ENCODE data around the gene PICALM.

PICALM gene

GRCh38 chr11:85950317-85951048 lies 118.4 kb downstream of the PICALM start:
- no peak overlapping the region for H3K4me3 ChIP-seq (ENCODE audit: low read depth, low read length)
- no peak for TF ChIP-seq MYC (IDR thresholded peaks at IDR 0.05; ENCODE audit: low read depth, low read length)
- no peak for TF ChIP-seq CTCF (IDR thresholded peaks at IDR 0.05; ENCODE audit: low read depth, low read length)
- no peak for TF ChIP-seq MAX (IDR thresholded peaks at IDR 0.05; ENCODE audit: low read depth, low read length)
- no peak for TF ChIP-seq POLR2A (IDR thresholded peaks at IDR 0.05; ENCODE audit: extremely low read depth, insufficient read length)
- DNase-seq (ENCODE audit: low read depth), result no peak

- no peak overlapping the region for H3K4me3 ChIP-seq (ENCODE audit: low read depth, low read length)
- DNase-seq (ENCODE audit: low read depth), result no peak
- TF ChIP-seq MAX (IDR thresholded peaks at IDR 0.05; ENCODE audit: low read depth, low read length), result no peak
- no peak for TF ChIP-seq CTCF (IDR thresholded peaks at IDR 0.05; ENCODE audit: low read depth, low read length)
- TF ChIP-seq POLR2A (IDR thresholded peaks at IDR 0.05; ENCODE audit: extremely low read depth, insufficient read length), result no peak
- TF ChIP-seq MYC (IDR thresholded peaks at IDR 0.05; ENCODE audit: low read depth, low read length), result no peak
Measured at GRCh38 chr11:85949798-85950197, 119.1 kb downstream of the PICALM start.

GRCh38 chr11:85948884-85949283 lies 120.0 kb downstream of the PICALM start:
- TF ChIP-seq MYC (IDR thresholded peaks at IDR 0.05; ENCODE audit: low read depth, low read length), result no peak
- no peak for TF ChIP-seq POLR2A (IDR thresholded peaks at IDR 0.05; ENCODE audit: extremely low read depth, insufficient read length)
- no peak for TF ChIP-seq CTCF (IDR thresholded peaks at IDR 0.05; ENCODE audit: low read depth, low read length)
- TF ChIP-seq MAX (IDR thresholded peaks at IDR 0.05; ENCODE audit: low read depth, low read length), result no peak
- no peak for DNase-seq (ENCODE audit: low read depth)
- H3K4me3 ChIP-seq (ENCODE audit: low read depth, low read length), result no peak overlapping the region

- peak; percentile 68 for DNase-seq (ENCODE audit: low read depth)
- TF ChIP-seq MYC (IDR thresholded peaks at IDR 0.05; ENCODE audit: low read depth, low read length) (no peak), POLR2A (IDR thresholded peaks at IDR 0.05; ENCODE audit: extremely low read depth, insufficient read length) (no peak), MAX (IDR thresholded peaks at IDR 0.05; ENCODE audit: low read depth, low read length) (peak; percentile 68), CTCF (IDR thresholded peaks at IDR 0.05; ENCODE audit: low read depth, low read length) (no peak)
- H3K4me3 ChIP-seq (ENCODE audit: low read depth, low read length), result no peak overlapping the region
Measured at GRCh38 chr11:85947431-85948272, 121.2 kb downstream of the PICALM start.

GRCh38 chr11:85946221-85946620 lies 122.7 kb downstream of the PICALM start:
- no peak overlapping the region for H3K4me3 ChIP-seq (ENCODE audit: low read depth, low read length)
- no peak for DNase-seq (ENCODE audit: low read depth)
- TF ChIP-seq MYC (IDR thresholded peaks at IDR 0.05; ENCODE audit: low read depth, low read length) (no peak), CTCF (IDR thresholded peaks at IDR 0.05; ENCODE audit: low read depth, low read length) (no peak), MAX (IDR thresholded peaks at IDR 0.05; ENCODE audit: low read depth, low read length) (no peak), POLR2A (IDR thresholded peaks at IDR 0.05; ENCODE audit: extremely low read depth, insufficient read length) (no peak)

Data from NB4 (cell line).